Measurements from ENCODE around the gene DDX27.

DDX27 gene

GRCh38 chr20:49288250-49288751 lies 69.1 kb downstream of the DDX27 start:
- no peak for TF ChIP-seq TEAD4 (IDR thresholded peaks at IDR 0.05)
- TF ChIP-seq, protein P1, sequence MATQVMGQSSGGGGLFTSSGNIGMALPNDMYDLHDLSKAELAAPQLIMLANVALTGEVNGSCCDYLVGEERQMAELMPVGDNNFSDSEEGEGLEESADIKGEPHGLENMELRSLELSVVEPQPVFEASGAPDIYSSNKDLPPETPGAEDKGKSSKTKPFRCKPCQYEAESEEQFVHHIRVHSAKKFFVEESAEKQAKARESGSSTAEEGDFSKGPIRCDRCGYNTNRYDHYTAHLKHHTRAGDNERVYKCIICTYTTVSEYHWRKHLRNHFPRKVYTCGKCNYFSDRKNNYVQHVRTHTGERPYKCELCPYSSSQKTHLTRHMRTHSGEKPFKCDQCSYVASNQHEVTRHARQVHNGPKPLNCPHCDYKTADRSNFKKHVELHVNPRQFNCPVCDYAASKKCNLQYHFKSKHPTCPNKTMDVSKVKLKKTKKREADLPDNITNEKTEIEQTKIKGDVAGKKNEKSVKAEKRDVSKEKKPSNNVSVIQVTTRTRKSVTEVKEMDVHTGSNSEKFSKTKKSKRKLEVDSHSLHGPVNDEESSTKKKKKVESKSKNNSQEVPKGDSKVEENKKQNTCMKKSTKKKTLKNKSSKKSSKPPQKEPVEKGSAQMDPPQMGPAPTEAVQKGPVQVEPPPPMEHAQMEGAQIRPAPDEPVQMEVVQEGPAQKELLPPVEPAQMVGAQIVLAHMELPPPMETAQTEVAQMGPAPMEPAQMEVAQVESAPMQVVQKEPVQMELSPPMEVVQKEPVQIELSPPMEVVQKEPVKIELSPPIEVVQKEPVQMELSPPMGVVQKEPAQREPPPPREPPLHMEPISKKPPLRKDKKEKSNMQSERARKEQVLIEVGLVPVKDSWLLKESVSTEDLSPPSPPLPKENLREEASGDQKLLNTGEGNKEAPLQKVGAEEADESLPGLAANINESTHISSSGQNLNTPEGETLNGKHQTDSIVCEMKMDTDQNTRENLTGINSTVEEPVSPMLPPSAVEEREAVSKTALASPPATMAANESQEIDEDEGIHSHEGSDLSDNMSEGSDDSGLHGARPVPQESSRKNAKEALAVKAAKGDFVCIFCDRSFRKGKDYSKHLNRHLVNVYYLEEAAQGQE (IDR thresholded peaks at IDR 0.05; ENCODE audit: low read depth) = no peak

- TF ChIP-seq ZBTB7A (IDR thresholded peaks at IDR 0.05; ENCODE audit: low read depth) (no peak), EP300 (IDR thresholded peaks at IDR 0.05; ENCODE audit: borderline replicate concordance) (no peak), CREB1 (IDR thresholded peaks at IDR 0.05; ENCODE audit: low read depth) (no peak), RAD21 (IDR thresholded peaks at IDR 0.05; ENCODE audit: low read depth) (no peak), TEAD4 (IDR thresholded peaks at IDR 0.05) (no peak; the same call in 1 of the 2 replicates), NFIC (IDR thresholded peaks at IDR 0.05) (no peak), USF1 (IDR thresholded peaks at IDR 0.05) (no peak), TCF12 (IDR thresholded peaks at IDR 0.05; ENCODE audit: low read depth) (no peak), EGR1 (IDR thresholded peaks at IDR 0.05) (no peak), YY1 (IDR thresholded peaks at IDR 0.05; ENCODE audit: low read depth) (no peak), CEBPB (IDR thresholded peaks at IDR 0.05) (no peak), FOXM1 (IDR thresholded peaks at IDR 0.05; ENCODE audit: borderline replicate concordance, low read depth) (no peak), TAF1 (IDR thresholded peaks at IDR 0.05; ENCODE audit: low read depth) (no peak)
- TF ChIP-seq, protein P1 (IDR thresholded peaks at IDR 0.05; ENCODE audit: low read depth) = no peak
- TF ChIP-seq, protein P2, sequence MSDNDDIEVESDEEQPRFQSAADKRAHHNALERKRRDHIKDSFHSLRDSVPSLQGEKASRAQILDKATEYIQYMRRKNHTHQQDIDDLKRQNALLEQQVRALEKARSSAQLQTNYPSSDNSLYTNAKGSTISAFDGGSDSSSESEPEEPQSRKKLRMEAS (IDR thresholded peaks at IDR 0.05) = no peak
Observed at GRCh38 chr20:49288784-49289696, 69.8 kb downstream of the DDX27 start.

DNA sequence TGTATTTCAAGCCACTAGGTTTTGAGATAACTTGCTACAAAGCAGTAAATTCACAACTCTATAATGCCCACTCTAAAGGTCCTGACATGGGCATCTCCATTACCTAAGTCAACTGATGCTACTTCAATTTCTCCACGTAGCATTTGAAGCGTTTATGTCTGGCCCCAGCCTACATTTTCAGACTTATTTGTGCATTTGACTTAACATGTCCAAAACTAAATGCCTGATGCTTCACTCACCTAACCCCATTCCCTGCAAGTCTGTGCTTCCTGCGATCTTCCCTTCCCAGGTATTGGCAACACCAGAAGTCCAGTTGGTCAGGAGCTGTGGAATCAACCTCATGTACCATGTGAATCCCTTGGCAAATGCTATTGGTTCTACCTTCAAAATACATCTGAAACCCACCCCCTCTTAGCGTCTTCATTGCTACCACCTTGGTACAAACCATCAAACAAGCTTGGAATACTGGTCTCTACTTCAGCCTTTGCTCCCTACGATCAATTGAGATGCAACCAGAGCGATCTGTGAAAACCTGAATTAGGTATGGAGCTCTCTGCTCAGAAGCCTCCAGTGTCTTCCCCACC lies 71.5 kb downstream of the DDX27 start:
- TF ChIP-seq EP300 (IDR thresholded peaks at IDR 0.05; ENCODE audit: borderline replicate concordance) (no peak), RAD21 (IDR thresholded peaks at IDR 0.05; ENCODE audit: low read depth) (no peak), TEAD4 (IDR thresholded peaks at IDR 0.05) (no peak)
- TF ChIP-seq, protein P2 (IDR thresholded peaks at IDR 0.05) = no peak

GRCh38 chr20:49291200-49291599 lies 72.0 kb downstream of the DDX27 start:
- TF ChIP-seq EP300 (IDR thresholded peaks at IDR 0.05; ENCODE audit: borderline replicate concordance) (no peak), CEBPB (IDR thresholded peaks at IDR 0.05) (no peak), ZBTB7A (IDR thresholded peaks at IDR 0.05; ENCODE audit: low read depth) (no peak), USF1 (IDR thresholded peaks at IDR 0.05) (no peak), FOXM1 (IDR thresholded peaks at IDR 0.05; ENCODE audit: borderline replicate concordance, low read depth) (no peak), EGR1 (IDR thresholded peaks at IDR 0.05) (no peak), TEAD4 (IDR thresholded peaks at IDR 0.05) (no peak), TAF1 (IDR thresholded peaks at IDR 0.05; ENCODE audit: low read depth) (no peak), YY1 (IDR thresholded peaks at IDR 0.05; ENCODE audit: low read depth) (no peak), TCF12 (IDR thresholded peaks at IDR 0.05; ENCODE audit: low read depth) (no peak), RAD21 (IDR thresholded peaks at IDR 0.05; ENCODE audit: low read depth) (no peak), NFIC (IDR thresholded peaks at IDR 0.05) (no peak), CREB1 (IDR thresholded peaks at IDR 0.05; ENCODE audit: low read depth) (no peak)
- TF ChIP-seq, protein P2 (IDR thresholded peaks at IDR 0.05) = no peak
- TF ChIP-seq, protein P1 (IDR thresholded peaks at IDR 0.05; ENCODE audit: low read depth) = no peak
